H9 (cell line): Measurements from ENCODE around the gene TMEM63B. TPM values are rescaled to one million over a fixed set of nuclear protein-coding genes. Genes with fewer than 3 reads are reported as not detected.

ENCODE experiments used
- DNase-seq: peaks from one replicate; pipeline ENCODE4 v3.0.0-alpha.2; 2017
- H2AFZ ChIP-seq: one replicate; pipeline ENCODE4 v1.6.1; 2013; ENCODE audit warnings: mild to moderate bottlenecking, low read length, control low read depth, moderate library complexity
- H2AK5ac ChIP-seq: 2 replicates; pipeline ENCODE4 v1.6.1; 2013; ENCODE audit warnings: low read length, control low read depth, mixed read lengths; ENCODE audit not compliant: insufficient read length
- H2BK120ac ChIP-seq: one replicate; pipeline ENCODE4 v1.6.1; 2013; ENCODE audit warnings: low read depth, mild to moderate bottlenecking, low read length, control low read depth, inconsistent platforms; ENCODE audit not compliant: poor library complexity, severe bottlenecking
- H2BK12ac ChIP-seq: 2 replicates; pipeline ENCODE4 v1.6.1; 2013; ENCODE audit warnings: low read length, control low read depth, mixed read lengths, low read depth; ENCODE audit not compliant: insufficient read length
- H2BK15ac ChIP-seq: 2 replicates; pipeline ENCODE4 v1.6.1; 2013; ENCODE audit warnings: low read depth, low read length, control low read depth
- H2BK20ac ChIP-seq: one replicate; pipeline ENCODE4 v1.6.1; 2013; ENCODE audit warnings: low read depth, mild to moderate bottlenecking, low read length, control low read depth, inconsistent platforms; ENCODE audit not compliant: poor library complexity, severe bottlenecking
- H2BK5ac ChIP-seq: 2 replicates; pipeline ENCODE4 v1.6.1; 2013; ENCODE audit warnings: low read length, control low read depth, mixed read lengths; ENCODE audit not compliant: insufficient read length
- H3K14ac ChIP-seq: 2 replicates; pipeline ENCODE4 v1.6.1; 2013; ENCODE audit warnings: low read length, control low read depth; ENCODE audit not compliant: insufficient read depth
- H3K18ac ChIP-seq: 2 replicates; pipeline ENCODE4 v1.6.1; 2013; ENCODE audit warnings: low read depth, mild to moderate bottlenecking, mixed read lengths, low read length, control low read depth; ENCODE audit not compliant: insufficient read length
- H3K23ac ChIP-seq: 2 replicates; pipeline ENCODE4 v1.6.1; 2013; ENCODE audit warnings: low read length, control low read depth, mixed read lengths, low read depth; ENCODE audit not compliant: insufficient read length
- H3K23me2 ChIP-seq: 2 replicates; pipeline ENCODE4 v1.6.1; 2013; ENCODE audit warnings: low read depth, mild to moderate bottlenecking, mixed read lengths, low read length, control low read depth; ENCODE audit not compliant: insufficient read length, poor library complexity, severe bottlenecking
- H3K27ac ChIP-seq: 2 replicates; pipeline ENCODE4 v1.5.1; 2013; ENCODE audit warnings: low read length, control low read depth, mixed read lengths, low read depth; ENCODE audit not compliant: insufficient read length
- H3K27me3 ChIP-seq: 2 replicates; pipeline ENCODE4 v1.6.1; 2013; ENCODE audit warnings: low read length, control low read depth, inconsistent platforms; ENCODE audit not compliant: insufficient read depth
- H3K4ac ChIP-seq: 2 replicates; pipeline ENCODE4 v1.6.1; 2013; ENCODE audit warnings: low read depth, mild to moderate bottlenecking, control low read depth, inconsistent platforms, low read length, moderate library complexity
- H3K4me1 ChIP-seq: 2 replicates; pipeline ENCODE4 v1.6.1; 2013; ENCODE audit warnings: low read length, control low read depth, inconsistent platforms; ENCODE audit not compliant: insufficient read depth
- H3K4me2 ChIP-seq: 2 replicates; pipeline ENCODE4 v1.6.1; 2013; ENCODE audit warnings: low read length, control low read depth, mixed read lengths; ENCODE audit not compliant: insufficient read length, insufficient read depth
- H3K56ac ChIP-seq: 2 replicates; pipeline ENCODE4 v1.6.1; 2013; ENCODE audit warnings: low read depth, mild to moderate bottlenecking, mixed read lengths, low read length, control low read depth; ENCODE audit not compliant: insufficient read length
- H3K79me1 ChIP-seq: 2 replicates; pipeline ENCODE4 v1.6.1; 2013; ENCODE audit warnings: low read depth, mild to moderate bottlenecking, moderate library complexity, low read length, control low read depth, inconsistent platforms; ENCODE audit not compliant: insufficient read depth, poor library complexity, severe bottlenecking
- H3K79me2 ChIP-seq: 2 replicates; pipeline ENCODE4 v1.6.1; 2013; ENCODE audit warnings: low read length, control low read depth, inconsistent platforms; ENCODE audit not compliant: insufficient read depth
- H3K9ac ChIP-seq: 2 replicates; pipeline ENCODE4 v1.6.1; 2013; ENCODE audit warnings: low read length, control low read depth, mixed read lengths; ENCODE audit not compliant: insufficient read length; ENCODE audit errors: extremely low read depth
- H3K9me3 ChIP-seq: one replicate; pipeline ENCODE4 v1.6.1; 2013; ENCODE audit warnings: low read depth, low read length, inconsistent platforms; ENCODE audit not compliant: control insufficient read depth
- H3T11ph ChIP-seq: one replicate; pipeline ENCODE4 v1.6.1; 2013; ENCODE audit warnings: mild to moderate bottlenecking, low read length, control low read depth, inconsistent platforms
- H4K20me1 ChIP-seq: one replicate; pipeline ENCODE4 v1.6.1; 2013; ENCODE audit not compliant: control insufficient read depth, insufficient read length, insufficient read depth
- H4K5ac ChIP-seq: 2 replicates; pipeline ENCODE4 v1.6.1; 2013; ENCODE audit warnings: low read depth, mild to moderate bottlenecking, mixed read lengths, low read length, control low read depth; ENCODE audit not compliant: insufficient read length
- H4K8ac ChIP-seq: replicated peaks from 2 replicates; pipeline ENCODE4 v1.6.1; 2013; ENCODE audit warnings: low read length, control low read depth, mixed read lengths, low read depth; ENCODE audit not compliant: insufficient read length
- H4K91ac ChIP-seq: 2 replicates; pipeline ENCODE4 v1.6.1; 2013; ENCODE audit warnings: low read depth, mild to moderate bottlenecking, moderate library complexity, mixed read lengths, low read length, control low read depth; ENCODE audit not compliant: insufficient read length
- H3K27ac Mint-ChIP-seq, 3 experiments: 2 replicates in 2 of 3; 3 replicates in 1 of 3; pipeline ENCODE4 v1.8.0; 2020 to 2021; ENCODE audit warnings: mixed read lengths in 3 of 3, mild to moderate bottlenecking in 1 of 3, moderate library complexity in 1 of 3
- H3K27me3 Mint-ChIP-seq: 2 replicates; pipeline ENCODE4 v1.8.0; 2021; ENCODE audit warnings: low read depth, mild to moderate bottlenecking, moderate library complexity, mixed read lengths
- H3K36me3 Mint-ChIP-seq, 3 experiments: 2 replicates in 2 of 3; 3 replicates in 1 of 3; pipeline ENCODE4 v1.8.0; 2020 to 2021; ENCODE audit warnings: low read depth in 3 of 3, mixed read lengths in 3 of 3; ENCODE audit not compliant: insufficient read depth in 1 of 3
- H3K4me1 Mint-ChIP-seq, 2 experiments: 2 replicates each; pipeline ENCODE4 v1.8.0; 2020; ENCODE audit warnings: mixed read lengths in 2 of 2
- H3K4me3 Mint-ChIP-seq, 2 experiments: 2 replicates in 1 of 2; 3 replicates in 1 of 2; pipeline ENCODE4 v1.8.0; 2020 to 2021; ENCODE audit warnings: mild to moderate bottlenecking in 2 of 2, mixed read lengths in 2 of 2, moderate library complexity in 1 of 2
- H3K9me3 Mint-ChIP-seq, 2 experiments: 2 replicates in 1 of 2; 3 replicates in 1 of 2; pipeline ENCODE4 v1.8.0; 2020; ENCODE audit warnings: mild to moderate bottlenecking in 2 of 2, mixed read lengths in 2 of 2, moderate library complexity in 1 of 2
- CTCF ChIP-seq: fragments of 200-600 bp; sonication (generic); conservative IDR thresholded peaks from 3 replicates; pipeline ENCODE4 v1.8.0; 2021; ENCODE audit warnings: antibody characterized with exemption, mild to moderate bottlenecking
- WGBS: extraction: QIAGEN DNeasy Blood & Tissue Kit; methylation state at CpG from one replicate; pipeline ENCODE4 v1.1.7; 2013; ENCODE audit warnings: missing lambda C conversion rate, low lambda C conversion rate, mixed read lengths; ENCODE audit not compliant: insufficient read length; ENCODE audit errors: extremely low coverage; 5-methylcytosine and 5-hydroxymethylcytosine counted together
- total RNA-seq: library from RNA; stranded (reverse); gene quantifications from 2 replicates; pipeline ENCODE4 v1.2.1, GENCODE V29; 2021

Gene TMEM63B
- total RNA-seq, 1 experiment from 2014 or later = 56.3 TPM

- H2BK15ac ChIP-seq = no peak overlapping the region
- peaks cover 22 to 33% of the 10 kb centered on the region in 2 experiments for H3K4me1 Mint-ChIP-seq
- no CpG with 5 or more reads among the region's 4 CpGs for WGBS
- no peaks in the 10 kb centered on the region for H3K9me3 ChIP-seq
- H3K27ac ChIP-seq = no peak overlapping the region
- peaks cover 19% of the 10 kb centered on the region for H3K79me1 ChIP-seq
- H4K20me1 ChIP-seq = no peaks in the 10 kb centered on the region
- no peak overlapping the region for H4K5ac ChIP-seq
- no peaks in the 10 kb centered on the region for H3K23me2 ChIP-seq
- no peak overlapping the region for H2BK20ac ChIP-seq
- no peak overlapping the region for H3K4me2 ChIP-seq
- no peak overlapping the region for H2BK12ac ChIP-seq
- no peak overlapping the region for H3K9ac ChIP-seq
- peaks cover 2% of the 10 kb centered on the region; the same call in 1 of the 2 replicates for H3K4me1 ChIP-seq
- H3K4me3 Mint-ChIP-seq = no peak overlapping the region
- no peak overlapping the region for H4K8ac ChIP-seq
- H4K91ac ChIP-seq = no peak overlapping the region
- peaks cover 17 to 34% (median 30%) of the 10 kb centered on the region in 3 experiments; a peak in 6 of 7 replicates for H3K36me3 Mint-ChIP-seq
- H3K14ac ChIP-seq = no peak overlapping the region
- H2BK5ac ChIP-seq = no peak overlapping the region
- no peaks in the 10 kb centered on the region for H3K9me3 Mint-ChIP-seq
- no peak overlapping the region for H3K56ac ChIP-seq
- H3K4ac ChIP-seq = no peak overlapping the region
- DNase-seq = no peak
- H2AK5ac ChIP-seq = no peak overlapping the region
- no peak overlapping the region for H3T11ph ChIP-seq
- no peak overlapping the region for H2BK120ac ChIP-seq
- H3K27me3 Mint-ChIP-seq = no peaks in the 10 kb centered on the region
- H3K79me2 ChIP-seq = peaks cover 39% of the 10 kb centered on the region
- no peak for TF ChIP-seq CTCF
- H3K18ac ChIP-seq = no peak overlapping the region
- no peak overlapping the region for H3K23ac ChIP-seq
- no peak overlapping the region for H2AFZ ChIP-seq
- peak overlapping the region; percentile 56 to 93 (median 86); a peak in 4 of 7 replicates for H3K27ac Mint-ChIP-seq
- no peaks in the 10 kb centered on the region for H3K27me3 ChIP-seq
These were observed 10.5 kb upstream of the TMEM63B start for GRCh38 chr6:44116641-44117382.
